ENCODE data around the gene RMRP.

RMRP gene

DNA sequence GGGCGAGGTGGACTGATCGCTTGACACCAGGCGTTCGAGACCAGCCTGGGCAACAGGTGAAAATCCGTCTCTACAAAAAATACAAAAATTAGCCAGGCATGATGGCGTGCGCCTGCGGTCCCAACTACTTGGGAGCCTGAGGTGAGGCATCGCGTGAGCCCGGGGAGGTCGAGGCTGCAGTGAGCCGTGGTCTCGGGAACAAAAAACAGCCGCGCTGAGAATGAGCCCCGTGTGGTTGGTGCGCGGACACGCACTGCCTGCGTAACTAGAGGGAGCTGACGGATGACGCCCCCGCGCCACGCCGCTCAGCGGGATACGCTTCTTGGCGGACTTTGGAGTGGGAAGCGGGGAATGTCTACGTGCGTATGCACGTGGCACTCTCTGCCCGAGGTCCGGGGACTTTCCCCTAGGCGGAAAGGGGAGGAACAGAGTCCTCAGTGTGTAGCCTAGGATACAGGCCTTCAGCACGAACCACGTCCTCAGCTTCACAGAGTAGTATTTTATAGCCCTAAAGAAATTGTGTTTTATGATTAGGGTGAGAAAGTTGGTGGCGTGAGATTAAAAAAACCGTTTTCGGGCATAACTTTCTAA, at the start of gene RMRP:
TSS of gene RMRP (minus strand) at position 474 of the 591 bp plus-strand sequence.
- no peak for TF ChIP-seq ZNF274 (IDR thresholded peaks at IDR 0.05; ENCODE audit: low read depth, low read length)

DNA sequence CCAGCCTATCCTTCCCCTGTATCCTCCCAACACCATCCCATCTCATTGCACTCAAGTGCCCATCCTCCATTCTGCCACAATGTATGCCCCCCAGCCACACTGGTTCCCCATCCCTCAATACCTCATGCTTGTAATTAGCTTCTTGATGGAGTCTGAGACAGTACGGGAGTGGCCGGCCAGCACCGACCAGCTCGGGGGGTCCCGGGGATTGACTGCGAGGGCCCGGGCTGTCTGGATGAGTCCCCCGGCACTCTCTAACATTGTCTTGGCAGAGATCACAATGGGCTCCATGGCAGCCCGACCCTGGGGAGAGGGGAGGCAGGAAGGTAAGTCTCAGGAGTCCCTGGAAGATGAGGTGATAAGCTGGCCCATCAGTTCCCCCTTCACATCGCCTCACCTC, 49.1 kb upstream of the RMRP start:
- H3K4me3 ChIP-seq (ENCODE audit: low read length), result no peak overlapping the region
- no peak for TF ChIP-seq ZNF274 (IDR thresholded peaks at IDR 0.05; ENCODE audit: low read depth, low read length)

More for the DNA sequence above, at the start of gene RMRP:
- H3K4me3 ChIP-seq (ENCODE audit: low read length), result peak within 1 kb of the TSS; percentile 79

GRCh38 chr9:35705836-35706430, 48.1 kb upstream of the RMRP start:
- no peak overlapping the region for H3K4me3 ChIP-seq (ENCODE audit: low read length)
- TF ChIP-seq ZNF274 (IDR thresholded peaks at IDR 0.05; ENCODE audit: low read depth, low read length), result no peak

DNA sequence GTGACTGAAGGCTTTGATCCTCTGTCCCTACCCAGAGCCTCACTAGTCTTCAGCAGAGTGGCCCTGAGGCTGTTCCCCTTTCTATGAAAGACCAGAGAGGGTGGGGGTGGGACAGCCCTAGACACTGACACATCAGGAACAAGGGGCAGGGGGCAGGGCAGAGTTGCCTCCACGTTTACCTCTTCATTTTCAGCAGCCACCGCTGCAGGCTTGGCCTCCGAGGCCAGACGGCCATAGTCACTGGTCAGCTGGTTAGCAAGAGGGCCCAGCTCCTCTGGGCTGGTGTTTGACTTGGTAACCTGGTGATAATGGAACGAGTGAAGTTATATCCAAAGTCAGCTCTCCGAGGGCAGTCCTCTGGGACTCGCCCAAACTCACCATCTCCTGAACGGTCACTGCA, 47.6 kb upstream of the RMRP start:
- no peak overlapping the region for H3K4me3 ChIP-seq (ENCODE audit: low read length)
- TF ChIP-seq ZNF274 (IDR thresholded peaks at IDR 0.05; ENCODE audit: low read depth, low read length), result no peak

DNA sequence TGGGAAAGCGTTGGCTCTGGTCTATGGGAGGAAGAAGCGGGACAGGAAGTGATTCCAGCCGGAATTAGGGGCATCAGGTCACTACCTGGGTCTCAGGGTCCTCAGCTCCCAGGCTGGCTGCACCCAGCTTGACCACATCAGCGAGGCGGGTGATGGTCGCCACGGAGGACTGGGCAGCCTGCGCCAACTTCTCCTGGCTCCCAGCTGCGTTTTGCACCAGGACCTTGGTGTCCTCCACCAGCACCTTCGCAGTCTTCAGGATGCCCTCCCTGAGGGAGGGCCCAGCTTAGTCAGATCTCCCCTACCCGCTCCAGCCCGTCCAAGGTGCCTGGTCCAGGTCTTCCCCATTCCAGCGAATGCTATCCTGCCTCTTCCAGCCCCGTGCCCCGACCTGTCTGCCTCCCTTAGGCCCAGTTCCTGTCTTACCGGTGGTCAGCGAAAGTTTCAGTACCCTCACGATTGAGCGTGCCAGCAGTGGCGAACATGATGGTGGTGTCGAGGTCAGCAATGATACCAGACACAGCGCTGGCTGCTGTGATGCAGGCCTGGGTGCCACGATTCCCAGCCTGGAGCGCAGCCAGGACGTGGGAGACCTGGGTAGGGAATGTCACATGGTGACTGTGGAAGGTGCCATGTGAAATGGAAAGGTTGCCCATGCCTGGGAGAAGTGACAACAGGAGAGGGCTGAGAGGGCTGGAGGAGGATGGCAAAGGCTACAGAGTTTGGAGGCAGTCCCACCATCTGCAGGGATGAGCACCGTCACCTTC, 46.3 kb upstream of the RMRP start:
- no peak overlapping the region for H3K4me3 ChIP-seq (ENCODE audit: low read length)
- no peak for TF ChIP-seq ZNF274 (IDR thresholded peaks at IDR 0.05; ENCODE audit: low read depth, low read length)

- TF ChIP-seq ZNF274 (IDR thresholded peaks at IDR 0.05; ENCODE audit: low read depth, low read length), result no peak
- no peak overlapping the region for H3K4me3 ChIP-seq (ENCODE audit: low read length)
These were observed 44.9 kb upstream of the RMRP start for GRCh38 chr9:35702696-35703095.

- no peak for TF ChIP-seq ZNF274 (IDR thresholded peaks at IDR 0.05; ENCODE audit: low read depth, low read length)
- H3K4me3 ChIP-seq (ENCODE audit: low read length), result no peak overlapping the region
These were observed 43.1 kb upstream of the RMRP start for GRCh38 chr9:35700942-35701341.

DNA sequence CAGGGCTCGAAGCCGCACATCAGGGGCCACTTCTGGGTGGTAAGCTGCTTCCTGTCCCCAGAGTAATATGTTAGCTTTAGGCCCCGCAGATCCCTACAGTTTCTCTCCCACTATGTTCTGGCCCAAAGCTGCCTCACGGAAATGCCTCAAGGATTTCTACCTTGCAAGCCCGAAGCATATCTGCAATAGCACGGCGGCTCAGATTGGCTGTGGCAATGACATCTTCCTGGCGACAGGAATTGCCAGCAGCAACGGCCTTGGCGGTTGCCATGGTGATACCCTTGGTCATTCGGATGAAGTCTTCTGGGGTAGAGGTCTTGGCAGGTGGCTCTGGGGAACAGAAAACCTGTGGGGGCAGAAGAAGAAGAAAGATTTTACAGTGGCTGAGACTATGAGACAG, 42.2 kb upstream of the RMRP start:
- H3K4me3 ChIP-seq (ENCODE audit: low read length), result no peak overlapping the region
- no peak for TF ChIP-seq ZNF274 (IDR thresholded peaks at IDR 0.05; ENCODE audit: low read depth, low read length)

GRCh38 chr9:35698231-35698630, 40.4 kb upstream of the RMRP start:
- TF ChIP-seq ZNF274 (IDR thresholded peaks at IDR 0.05; ENCODE audit: low read depth, low read length), result no peak
- H3K4me3 ChIP-seq (ENCODE audit: low read length), result no peak overlapping the region

GRCh38 chr9:35697486-35697885, 39.7 kb upstream of the RMRP start:
- H3K4me3 ChIP-seq (ENCODE audit: low read length), result no peak overlapping the region
- TF ChIP-seq ZNF274 (IDR thresholded peaks at IDR 0.05; ENCODE audit: low read depth, low read length), result no peak

GRCh38 chr9:35696520-35697215, 38.8 kb upstream of the RMRP start:
- H3K4me3 ChIP-seq (ENCODE audit: low read length), result no peak overlapping the region
- TF ChIP-seq ZNF274 (IDR thresholded peaks at IDR 0.05; ENCODE audit: low read depth, low read length), result no peak

- no peak overlapping the region for H3K4me3 ChIP-seq (ENCODE audit: low read length)
- TF ChIP-seq ZNF274 (IDR thresholded peaks at IDR 0.05; ENCODE audit: low read depth, low read length), result no peak
These were observed 38.2 kb upstream of the RMRP start for GRCh38 chr9:35695943-35696401.

DNA sequence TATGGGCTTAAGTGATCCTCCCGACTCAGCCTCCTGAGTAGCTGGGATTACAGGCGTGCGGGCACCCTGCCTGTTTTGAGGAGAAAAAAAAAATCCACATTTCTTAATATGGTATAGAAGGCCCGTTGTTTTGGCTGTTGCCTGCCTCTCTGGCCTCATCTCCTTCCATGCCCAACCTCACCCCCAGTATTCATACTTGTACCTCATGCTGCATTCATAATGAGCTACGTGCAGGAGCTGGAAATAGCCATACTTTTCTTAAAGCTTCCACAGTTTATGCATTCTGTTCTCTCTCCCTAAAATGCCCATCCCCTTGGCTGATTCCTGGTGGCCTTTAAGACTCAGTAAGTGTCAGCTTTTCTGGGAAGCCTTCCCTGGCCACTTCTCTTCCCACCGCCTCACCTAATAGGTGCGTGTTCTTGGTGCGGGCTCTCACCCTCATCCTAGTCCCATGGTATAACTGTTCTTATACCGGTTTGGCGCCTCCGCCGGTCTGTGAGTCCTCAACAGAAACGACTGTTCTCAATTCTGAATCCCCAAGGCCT, 34.0 kb upstream of the RMRP start:
- H3K4me3 ChIP-seq (ENCODE audit: low read length), result no peak overlapping the region
- TF ChIP-seq ZNF274 (IDR thresholded peaks at IDR 0.05; ENCODE audit: low read depth, low read length), result no peak

- H3K4me3 ChIP-seq (ENCODE audit: low read length), result peak overlapping the region; percentile 74; the same call in 1 of the 2 replicates
- TF ChIP-seq ZNF274 (IDR thresholded peaks at IDR 0.05; ENCODE audit: low read depth, low read length), result no peak
These were observed 33.5 kb upstream of the RMRP start for GRCh38 chr9:35691334-35691650.

All from GM08714 (cell line).